GM19035 (cell line): ENCODE data around the gene CNTN4.
A peak's percentile ranks its signal among the peaks of the same experiment; 100 is the strongest.

Source experiments
- ATAC-seq: cut with Tn5 transposase; IDR thresholded peaks from one replicate; pipeline ENCODE4 v1.9.1; 2021; ENCODE audit not compliant: unreplicated experiment

The CNTN4 gene

GRCh38 chr3:2661078-2661477 lies 562.4 kb downstream of the CNTN4 start:
- ATAC-seq: no peak

- ATAC-seq: no peak
Observed at GRCh38 chr3:2677501-2677900, 578.8 kb downstream of the CNTN4 start.

GRCh38 chr3:2680236-2680635 lies 581.6 kb downstream of the CNTN4 start:
- ATAC-seq: no peak

- ATAC-seq: no peak
Observed at GRCh38 chr3:2684046-2684445, 585.4 kb downstream of the CNTN4 start.

- ATAC-seq: no peak
Observed at GRCh38 chr3:2686816-2687502, 588.3 kb downstream of the CNTN4 start.

- ATAC-seq: no peak
Observed at GRCh38 chr3:2697589-2697988, 598.9 kb downstream of the CNTN4 start.

- no peak for ATAC-seq
Observed at GRCh38 chr3:2701471-2701870, 602.8 kb downstream of the CNTN4 start.

GRCh38 chr3:2706144-2706835 lies 607.6 kb downstream of the CNTN4 start:
- no peak for ATAC-seq

GRCh38 chr3:2706836-2707210 lies 608.2 kb downstream of the CNTN4 start:
- ATAC-seq: no peak

GRCh38 chr3:2711081-2711480 lies 612.4 kb downstream of the CNTN4 start:
- ATAC-seq: no peak

GRCh38 chr3:2713923-2714322 lies 615.3 kb downstream of the CNTN4 start:
- no peak for ATAC-seq

- ATAC-seq: no peak
Observed at GRCh38 chr3:2714834-2715233, 616.2 kb downstream of the CNTN4 start.

- no peak for ATAC-seq
Observed at GRCh38 chr3:2727101-2727500, 628.4 kb downstream of the CNTN4 start.

GRCh38 chr3:2727610-2728318 lies 629.1 kb downstream of the CNTN4 start:
- ATAC-seq: no peak

GRCh38 chr3:2731843-2732242 lies 633.2 kb downstream of the CNTN4 start:
- ATAC-seq: no peak

GRCh38 chr3:2735392-2735894 lies 636.8 kb downstream of the CNTN4 start:
- ATAC-seq: no peak

- ATAC-seq: no peak
Observed at GRCh38 chr3:2741516-2741915, 642.9 kb downstream of the CNTN4 start.

GRCh38 chr3:2765002-2765579 lies 666.4 kb downstream of the CNTN4 start:
- peak; percentile 71 for ATAC-seq

GRCh38 chr3:2770451-2770850 lies 671.8 kb downstream of the CNTN4 start:
- ATAC-seq: no peak

- no peak for ATAC-seq
Observed at GRCh38 chr3:2771193-2771592, 672.5 kb downstream of the CNTN4 start.

GRCh38 chr3:2771741-2772140 lies 673.1 kb downstream of the CNTN4 start:
- ATAC-seq: no peak

GRCh38 chr3:2772803-2773202 lies 674.1 kb downstream of the CNTN4 start:
- ATAC-seq: no peak
